Measurements from ENCODE around the gene LRRC42. TPM values are rescaled to one million over a fixed set of nuclear protein-coding genes. Genes with fewer than 3 reads are reported as not detected.

Gene LRRC42
- total RNA-seq, 1 donor from 2014 or later: 50.1 TPM

GRCh38 chr1:53947172-53947907, 1.2 kb downstream of the LRRC42 start:
- H3K27me3 Mint-ChIP-seq: no peaks in the 10 kb centered on the region
- no peaks in the 10 kb centered on the region for H3K9me3 Mint-ChIP-seq
- DNase-seq (ENCODE audit: extremely low spot score, unreplicated experiment): no peak
- H3K4me3 Mint-ChIP-seq: peak overlapping the region; percentile 86
- peaks cover 51% of the 10 kb centered on the region for H3K4me1 Mint-ChIP-seq (ENCODE audit: unreplicated experiment)
- TF ChIP-seq, protein P1, sequence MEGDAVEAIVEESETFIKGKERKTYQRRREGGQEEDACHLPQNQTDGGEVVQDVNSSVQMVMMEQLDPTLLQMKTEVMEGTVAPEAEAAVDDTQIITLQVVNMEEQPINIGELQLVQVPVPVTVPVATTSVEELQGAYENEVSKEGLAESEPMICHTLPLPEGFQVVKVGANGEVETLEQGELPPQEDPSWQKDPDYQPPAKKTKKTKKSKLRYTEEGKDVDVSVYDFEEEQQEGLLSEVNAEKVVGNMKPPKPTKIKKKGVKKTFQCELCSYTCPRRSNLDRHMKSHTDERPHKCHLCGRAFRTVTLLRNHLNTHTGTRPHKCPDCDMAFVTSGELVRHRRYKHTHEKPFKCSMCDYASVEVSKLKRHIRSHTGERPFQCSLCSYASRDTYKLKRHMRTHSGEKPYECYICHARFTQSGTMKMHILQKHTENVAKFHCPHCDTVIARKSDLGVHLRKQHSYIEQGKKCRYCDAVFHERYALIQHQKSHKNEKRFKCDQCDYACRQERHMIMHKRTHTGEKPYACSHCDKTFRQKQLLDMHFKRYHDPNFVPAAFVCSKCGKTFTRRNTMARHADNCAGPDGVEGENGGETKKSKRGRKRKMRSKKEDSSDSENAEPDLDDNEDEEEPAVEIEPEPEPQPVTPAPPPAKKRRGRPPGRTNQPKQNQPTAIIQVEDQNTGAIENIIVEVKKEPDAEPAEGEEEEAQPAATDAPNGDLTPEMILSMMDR (conservative IDR thresholded peaks at IDR 0.05): no peak
- peak overlapping the region; percentile 81 for H3K27ac Mint-ChIP-seq
- H3K36me3 Mint-ChIP-seq: peaks cover 6% of the 10 kb centered on the region

GRCh38 chr1:53948291-53948690, 2.1 kb downstream of the LRRC42 start:
- TF ChIP-seq, protein P1 (conservative IDR thresholded peaks at IDR 0.05): no peak
- Mint-ChIP-seq H3K27me3 (no peaks in the 10 kb centered on the region), H3K4me3 (peak overlapping the region; percentile 86), H3K9me3 (no peaks in the 10 kb centered on the region), H3K36me3 (peaks cover 6% of the 10 kb centered on the region), H3K27ac (peak overlapping the region; percentile 81), H3K4me1 (ENCODE audit: unreplicated experiment) (peaks cover 49% of the 10 kb centered on the region)
- DNase-seq (ENCODE audit: extremely low spot score, unreplicated experiment): no peak

- Mint-ChIP-seq H3K27me3 (no peaks in the 10 kb centered on the region), H3K4me3 (peak overlapping the region; percentile 86), H3K4me1 (ENCODE audit: unreplicated experiment) (peaks cover 44% of the 10 kb centered on the region), H3K9me3 (no peaks in the 10 kb centered on the region), H3K27ac (peak overlapping the region; percentile 75), H3K36me3 (peaks cover 8% of the 10 kb centered on the region)
- DNase-seq (ENCODE audit: extremely low spot score, unreplicated experiment): no peak
- TF ChIP-seq, protein P1 (conservative IDR thresholded peaks at IDR 0.05): peak; percentile 76
Observed at GRCh38 chr1:53949023-53949990, 3.2 kb downstream of the LRRC42 start.

GRCh38 chr1:53951697-53952096, 5.5 kb downstream of the LRRC42 start:
- H3K27me3 Mint-ChIP-seq: no peaks in the 10 kb centered on the region
- H3K9me3 Mint-ChIP-seq: no peaks in the 10 kb centered on the region
- TF ChIP-seq, protein P1 (conservative IDR thresholded peaks at IDR 0.05): no peak
- peaks cover 5% of the 10 kb centered on the region for H3K36me3 Mint-ChIP-seq
- peaks cover 40% of the 10 kb centered on the region for H3K4me1 Mint-ChIP-seq (ENCODE audit: unreplicated experiment)
- no peak for DNase-seq (ENCODE audit: extremely low spot score, unreplicated experiment)
- H3K4me3 Mint-ChIP-seq: no peak overlapping the region
- peak overlapping the region; percentile 46 for H3K27ac Mint-ChIP-seq

DNA sequence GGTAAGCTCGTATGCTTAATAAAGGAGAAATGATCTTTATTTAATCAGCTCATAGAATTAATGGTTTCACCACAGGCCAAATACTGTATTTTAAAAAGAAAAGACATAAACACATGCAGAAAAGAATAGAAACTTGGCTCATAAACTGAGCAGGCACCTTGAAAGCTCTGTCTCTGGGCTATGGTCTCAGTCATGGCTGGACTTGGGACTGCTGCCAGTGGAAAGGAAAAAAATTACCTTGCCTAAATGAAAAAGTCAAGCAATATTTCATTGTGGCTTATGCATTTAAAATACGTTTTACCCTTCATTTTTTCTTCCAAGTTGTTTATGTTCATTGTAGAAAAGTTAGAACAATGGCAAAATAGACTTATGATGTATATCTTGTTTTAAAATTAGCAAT, 8.0 kb downstream of the LRRC42 start:
- TF ChIP-seq, protein P1 (conservative IDR thresholded peaks at IDR 0.05): no peak
- Mint-ChIP-seq H3K27ac (no peak overlapping the region), H3K4me1 (ENCODE audit: unreplicated experiment) (peaks cover 26% of the 10 kb centered on the region), H3K27me3 (no peaks in the 10 kb centered on the region), H3K9me3 (no peaks in the 10 kb centered on the region), H3K36me3 (peaks cover 12% of the 10 kb centered on the region), H3K4me3 (no peak overlapping the region)
- no peak for DNase-seq (ENCODE audit: extremely low spot score, unreplicated experiment)
